Central memory CD4-positive, alpha-beta T cell (primary cell): ENCODE data around the gene NFKBIL1.
"Not testable (repeated sequence)": the region's sequence is repeated elsewhere in the genome, so short reads cannot be mapped to it uniquely, and the experiment has no call there.

Experiments
- DNase-seq: peaks from one replicate; pipeline ENCODE4 v3.0.0; 2022

NFKBIL1 gene

DNA sequence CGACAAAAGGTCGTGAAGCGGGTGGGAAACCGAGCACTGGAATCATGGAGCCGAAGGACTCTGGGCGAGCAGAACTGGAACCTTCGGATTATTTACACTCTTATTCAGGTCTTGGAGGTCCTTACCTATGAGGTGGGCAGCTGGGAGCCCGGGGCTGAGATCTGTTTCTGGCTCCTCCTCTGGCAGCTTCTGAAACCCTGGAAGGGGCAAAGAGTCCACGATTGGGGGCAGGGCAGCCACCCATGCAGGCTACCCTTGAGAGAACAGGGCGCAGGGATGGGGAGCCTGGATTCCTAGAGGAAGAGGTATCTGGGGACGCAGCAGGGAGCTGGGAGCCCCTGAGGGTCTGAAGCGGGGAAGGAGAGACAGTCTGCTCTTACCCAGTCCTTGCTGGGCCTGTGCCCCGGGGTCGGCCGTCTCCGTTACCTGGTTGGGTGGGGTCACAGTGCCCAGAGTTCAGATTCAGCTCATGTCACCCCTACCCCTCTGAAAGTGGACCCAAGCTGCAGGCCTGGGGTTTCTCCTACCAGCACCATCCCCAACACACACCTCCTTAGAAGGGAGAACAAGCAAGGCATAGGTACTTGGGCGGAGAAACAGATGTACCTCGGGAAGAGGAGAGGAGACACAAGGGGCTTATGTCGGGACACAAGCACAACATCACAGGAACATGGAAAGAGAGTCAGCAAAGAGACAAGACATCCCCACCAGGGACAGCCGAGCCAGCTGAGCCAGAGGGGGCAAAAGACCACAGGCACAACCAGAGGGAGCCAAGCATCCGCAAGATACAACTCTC is 34.2 kb downstream of the NFKBIL1 start:
- no peak for DNase-seq

DNA sequence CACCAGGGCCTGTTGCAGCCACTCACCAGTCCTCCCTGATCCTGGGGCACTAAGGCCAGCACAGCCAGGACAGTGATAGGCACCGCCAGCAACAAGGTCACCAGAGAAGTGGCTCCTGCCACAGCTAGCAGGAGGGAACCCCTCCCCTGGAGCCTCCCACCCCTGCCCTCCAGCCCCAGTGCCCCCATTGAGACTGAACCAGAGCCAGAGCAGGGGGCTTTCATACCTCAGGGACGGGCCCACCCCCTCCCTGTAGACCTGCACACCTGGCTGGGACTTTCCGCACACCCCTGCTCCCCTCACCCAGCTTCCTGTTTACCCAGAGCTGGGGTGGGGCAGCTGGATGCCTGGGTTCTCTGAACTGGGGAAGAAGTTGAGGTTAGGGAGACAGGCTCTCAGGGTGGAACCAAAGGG is 34.8 kb downstream of the NFKBIL1 start, which contains the start of gene LTB:
TSS of gene LTB (minus strand) at position 195 of the 414 bp plus-strand sequence. CDS start at position 188, 7 bp downstream.
- DNase-seq = peak; percentile 74

GRCh38 chr6:31585491-31585890 is 38.1 kb downstream of the NFKBIL1 start:
- peak; percentile 57 for DNase-seq

DNA sequence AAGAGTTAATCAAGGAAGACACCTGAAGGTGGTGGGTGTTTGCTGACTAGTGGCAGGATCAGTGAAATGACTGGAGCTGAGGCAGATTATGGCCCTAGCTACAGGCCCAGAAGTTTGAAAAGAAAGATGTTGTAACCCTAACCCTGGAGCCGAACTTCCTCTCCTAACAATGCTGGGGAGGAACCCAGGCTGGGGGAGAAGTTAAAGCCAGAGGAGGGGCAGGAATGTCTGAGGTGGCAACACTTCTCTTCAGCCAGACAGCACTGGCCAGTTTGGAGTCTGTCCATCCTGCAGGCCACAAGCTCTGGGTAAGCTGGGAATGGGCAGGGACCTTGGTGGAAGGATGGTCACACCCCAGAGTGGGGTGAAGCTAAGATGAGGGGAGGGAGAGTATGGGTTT is 38.6 kb downstream of the NFKBIL1 start, which contains the start of gene LST1:
TSS of gene LST1 (plus strand) at position 270 of the 400 bp plus-strand sequence. CDS start 1,023 bp downstream, outside the sequence.
- DNase-seq = no peak

DNA sequence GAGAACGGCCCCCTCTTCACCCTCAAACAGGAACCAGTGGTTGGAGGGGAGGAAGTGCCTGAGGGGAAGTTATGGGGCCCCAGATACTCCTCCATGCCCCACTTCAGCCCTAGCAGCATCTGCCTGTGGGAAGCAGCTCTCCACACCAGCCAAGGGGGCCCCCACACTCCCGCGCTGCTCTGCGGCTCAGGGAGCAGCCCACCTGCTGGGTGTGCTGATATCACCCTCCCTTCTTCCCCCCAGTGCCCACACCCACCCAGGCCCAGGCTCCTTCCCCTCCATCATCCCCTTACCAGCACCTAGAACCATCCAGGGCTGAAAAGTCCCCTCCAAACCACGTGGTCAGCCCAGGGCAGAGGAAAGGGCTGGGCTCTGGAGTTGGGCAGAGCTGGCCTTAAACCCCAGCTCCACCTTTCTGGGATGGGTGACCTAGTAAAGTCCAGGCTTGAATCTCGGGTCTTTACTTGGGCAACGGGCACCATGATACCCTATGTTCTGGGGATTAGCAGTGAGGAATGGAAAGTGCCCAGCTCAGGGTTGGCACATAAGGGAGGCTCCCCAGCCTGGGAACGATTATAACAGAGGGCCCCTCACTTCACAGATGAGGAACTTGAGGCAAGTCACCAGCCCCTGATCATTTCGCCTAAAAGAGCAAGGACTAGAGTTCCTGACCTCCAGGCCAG is 39.3 kb downstream of the NFKBIL1 start:
- DNase-seq = peak; percentile 53

GRCh38 chr6:31587791-31588777 is 40.7 kb downstream of the NFKBIL1 start:
- no peak for DNase-seq

DNA sequence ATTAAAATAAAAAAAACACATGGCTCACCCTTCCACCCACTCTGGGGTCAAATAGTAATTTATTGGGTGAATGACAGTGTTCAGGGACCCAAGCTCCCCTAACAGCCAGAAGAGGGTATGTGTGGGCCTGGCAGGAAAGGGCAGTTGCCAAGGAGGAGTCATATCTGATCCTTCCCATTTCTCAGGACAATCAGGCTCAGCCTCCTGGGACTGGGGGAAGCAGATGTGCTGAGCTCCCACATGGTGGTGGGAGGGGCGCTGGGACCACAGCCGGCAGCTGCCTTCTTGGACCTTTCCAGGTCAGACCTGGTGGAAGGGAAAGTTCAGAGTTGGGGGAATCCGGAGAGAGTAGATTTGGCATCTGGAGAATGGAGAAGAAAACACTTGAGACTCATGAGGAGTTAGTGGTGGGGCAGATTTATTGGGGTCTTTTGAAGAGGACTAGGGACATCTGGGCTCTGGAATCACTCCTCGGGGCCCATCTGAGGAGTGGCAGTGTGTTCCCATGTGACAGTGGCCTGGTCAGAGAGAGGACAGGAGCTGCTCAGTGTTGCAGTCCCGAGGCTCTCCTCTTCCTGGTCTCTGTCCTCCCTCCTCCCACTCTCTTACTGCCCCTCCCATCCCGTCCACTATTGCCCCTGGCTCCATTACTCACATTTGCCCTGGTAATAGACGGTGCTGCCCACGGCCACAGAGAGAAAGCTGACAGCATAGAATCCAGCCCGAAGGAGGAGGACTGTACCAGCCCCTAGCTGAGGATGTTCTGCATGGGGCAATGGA is 41.7 kb downstream of the NFKBIL1 start:
- no peak for DNase-seq

- DNase-seq = not testable (repeated sequence)
Observed at GRCh38 chr6:31590691-31591090, 43.3 kb downstream of the NFKBIL1 start.

DNA sequence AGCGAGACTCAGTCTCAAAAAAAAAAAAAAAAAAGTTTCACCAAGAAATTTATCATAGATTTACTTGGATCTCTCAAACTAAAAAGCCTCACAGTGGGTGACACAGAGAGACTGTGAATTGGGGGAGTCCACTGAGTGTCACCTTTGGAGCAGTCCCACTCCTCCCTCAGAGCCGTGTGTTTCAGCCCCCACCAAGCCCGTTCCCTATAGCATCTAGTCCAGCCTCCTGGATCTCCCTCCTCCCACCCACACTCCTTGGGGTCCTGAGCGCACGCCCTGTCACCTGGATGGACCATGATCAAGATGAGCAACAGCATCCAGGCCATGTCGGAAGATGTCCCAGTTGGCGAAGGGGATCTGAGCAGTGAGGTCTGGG is 45.0 kb downstream of the NFKBIL1 start:
- DNase-seq = no peak

DNA sequence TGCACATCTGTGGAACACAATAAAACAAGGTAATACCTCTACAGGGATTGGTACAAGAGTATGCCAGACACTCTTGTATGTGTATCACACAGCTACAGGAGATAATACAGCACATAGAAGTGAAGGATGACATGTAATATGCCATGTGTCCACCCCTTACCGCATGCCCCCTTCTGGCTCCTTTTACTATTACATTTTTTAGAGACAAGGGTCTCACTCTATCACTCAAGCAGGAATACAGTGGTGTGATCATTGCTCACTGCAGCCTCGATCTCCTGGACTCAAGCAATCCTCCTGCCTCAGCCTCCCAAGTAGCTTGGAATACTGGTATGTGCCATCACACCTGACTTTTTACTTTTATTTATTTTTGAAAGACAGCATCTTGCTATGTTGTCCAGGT is 49.6 kb downstream of the NFKBIL1 start:
- peak; percentile 70 for DNase-seq

GRCh38 chr6:31607317-31607716 is 59.9 kb downstream of the NFKBIL1 start:
- DNase-seq = no peak
